ENCODE results near the gene DNM1L.
"Not testable (repeated sequence)": the region's sequence is repeated elsewhere in the genome, so short reads cannot be mapped to it uniquely, and the experiment has no call there.

The DNM1L gene

DNA sequence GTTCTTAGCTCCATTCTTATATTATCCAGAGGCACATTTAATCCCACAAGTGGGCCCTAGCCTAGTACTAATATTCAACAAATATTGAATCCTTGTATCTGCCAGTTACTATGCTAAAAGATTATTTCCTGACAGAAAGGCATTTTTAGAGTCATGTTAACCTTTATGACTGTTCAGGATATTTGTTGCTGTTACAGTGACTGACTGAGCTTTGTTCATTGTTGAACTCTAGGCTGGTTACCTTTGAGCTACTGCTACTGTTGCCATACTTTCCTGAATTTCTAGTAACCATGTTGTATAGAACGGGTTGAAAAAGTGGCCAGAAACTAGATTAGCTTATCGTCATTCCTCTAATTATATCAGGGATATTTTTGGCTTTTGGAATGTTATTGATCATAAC is 29.8 kb downstream of the DNM1L start:
- H3K4me2 ChIP-seq (ENCODE audit: low read length) = no peak overlapping the region
- no peaks in the 10 kb centered on the region for H3K4me1 ChIP-seq (ENCODE audit: low read length)
- H3K27ac ChIP-seq (ENCODE audit: low read length) = no peak overlapping the region
- no peak overlapping the region for H2AFZ ChIP-seq (ENCODE audit: low read depth, low read length)
- H3K9me3 ChIP-seq (ENCODE audit: insufficient read depth, low read length) = no peaks in the 10 kb centered on the region
- no peak overlapping the region for H3K9ac ChIP-seq (ENCODE audit: low read length)
- H3K36me3 ChIP-seq (replicated peaks; ENCODE audit: low read depth, low read length) = peaks cover 25% of the 10 kb centered on the region
- no peak overlapping the region for H3K4me3 ChIP-seq (ENCODE audit: low read length)
- no peaks in the 10 kb centered on the region for H4K20me1 ChIP-seq (ENCODE audit: insufficient read depth, low read length)
- no peaks in the 10 kb centered on the region for H3K79me2 ChIP-seq (ENCODE audit: low read length)
- TF ChIP-seq, protein P1, sequence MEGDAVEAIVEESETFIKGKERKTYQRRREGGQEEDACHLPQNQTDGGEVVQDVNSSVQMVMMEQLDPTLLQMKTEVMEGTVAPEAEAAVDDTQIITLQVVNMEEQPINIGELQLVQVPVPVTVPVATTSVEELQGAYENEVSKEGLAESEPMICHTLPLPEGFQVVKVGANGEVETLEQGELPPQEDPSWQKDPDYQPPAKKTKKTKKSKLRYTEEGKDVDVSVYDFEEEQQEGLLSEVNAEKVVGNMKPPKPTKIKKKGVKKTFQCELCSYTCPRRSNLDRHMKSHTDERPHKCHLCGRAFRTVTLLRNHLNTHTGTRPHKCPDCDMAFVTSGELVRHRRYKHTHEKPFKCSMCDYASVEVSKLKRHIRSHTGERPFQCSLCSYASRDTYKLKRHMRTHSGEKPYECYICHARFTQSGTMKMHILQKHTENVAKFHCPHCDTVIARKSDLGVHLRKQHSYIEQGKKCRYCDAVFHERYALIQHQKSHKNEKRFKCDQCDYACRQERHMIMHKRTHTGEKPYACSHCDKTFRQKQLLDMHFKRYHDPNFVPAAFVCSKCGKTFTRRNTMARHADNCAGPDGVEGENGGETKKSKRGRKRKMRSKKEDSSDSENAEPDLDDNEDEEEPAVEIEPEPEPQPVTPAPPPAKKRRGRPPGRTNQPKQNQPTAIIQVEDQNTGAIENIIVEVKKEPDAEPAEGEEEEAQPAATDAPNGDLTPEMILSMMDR (IDR thresholded peaks at IDR 0.05; ENCODE audit: low read depth, low read length) = no peak
- no peak for TF ChIP-seq EZH2phosphoT487 (IDR thresholded peaks at IDR 0.05; ENCODE audit: low read depth)
- no peaks in the 10 kb centered on the region for H3K27me3 ChIP-seq (ENCODE audit: low read depth, low read length)

DNA sequence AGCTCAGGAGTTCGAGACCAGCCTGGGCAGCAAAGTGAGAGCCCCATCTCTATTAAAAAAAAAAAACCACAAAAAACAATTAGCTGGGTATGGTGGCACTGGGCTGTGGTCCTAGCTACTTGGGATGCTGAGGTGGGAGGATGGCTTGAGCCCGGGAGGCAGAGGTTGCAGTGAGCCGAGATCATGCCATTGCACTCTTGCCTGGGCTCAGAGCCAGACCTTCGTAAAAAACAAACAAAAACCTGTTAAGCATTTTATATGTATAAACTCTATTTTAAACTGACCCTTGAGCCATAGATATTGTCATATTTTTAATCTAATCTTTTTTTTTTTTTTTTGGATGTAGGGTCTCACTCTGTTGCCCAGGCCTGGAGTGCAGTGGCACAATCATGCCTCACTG is 35.7 kb downstream of the DNM1L start:
- H3K4me1 ChIP-seq (ENCODE audit: low read length) = no peaks in the 10 kb centered on the region

GRCh38 chr12:32718926-32719325 is 39.8 kb downstream of the DNM1L start:
- Histone ChIP-seq H3K4me2 (ENCODE audit: low read length) (no peak overlapping the region), H3K4me3 (ENCODE audit: low read length) (no peak overlapping the region), H3K9me3 (ENCODE audit: insufficient read depth, low read length) (no peaks in the 10 kb centered on the region), H3K36me3 (replicated peaks; ENCODE audit: low read depth, low read length) (peaks cover 24% of the 10 kb centered on the region), H3K27me3 (ENCODE audit: low read depth, low read length) (no peaks in the 10 kb centered on the region), H3K9ac (ENCODE audit: low read length) (no peak overlapping the region), H3K27ac (ENCODE audit: low read length) (no peak overlapping the region), H4K20me1 (ENCODE audit: insufficient read depth, low read length) (no peaks in the 10 kb centered on the region; the same call in 1 of the 2 replicates), H2AFZ (ENCODE audit: low read depth, low read length) (no peak overlapping the region), H3K4me1 (ENCODE audit: low read length) (peaks cover 10% of the 10 kb centered on the region), H3K79me2 (ENCODE audit: low read length) (no peaks in the 10 kb centered on the region)
- TF ChIP-seq, protein P1 (IDR thresholded peaks at IDR 0.05; ENCODE audit: low read depth, low read length) = no peak
- TF ChIP-seq EZH2phosphoT487 (IDR thresholded peaks at IDR 0.05; ENCODE audit: low read depth) = no peak

More for the DNA sequence above, 35.7 kb downstream of the DNM1L start:
- Histone ChIP-seq H3K27me3 (ENCODE audit: low read depth, low read length) (no peaks in the 10 kb centered on the region), H3K4me3 (ENCODE audit: low read length) (no peak overlapping the region), H3K9ac (ENCODE audit: low read length) (no peak overlapping the region), H3K79me2 (ENCODE audit: low read length) (no peaks in the 10 kb centered on the region), H3K4me2 (ENCODE audit: low read length) (no peak overlapping the region), H3K36me3 (replicated peaks; ENCODE audit: low read depth, low read length) (peaks cover 26% of the 10 kb centered on the region), H3K27ac (ENCODE audit: low read length) (no peak overlapping the region), H3K9me3 (ENCODE audit: insufficient read depth, low read length) (no peaks in the 10 kb centered on the region), H4K20me1 (ENCODE audit: insufficient read depth, low read length) (no peaks in the 10 kb centered on the region), H2AFZ (ENCODE audit: low read depth, low read length) (no peak overlapping the region)
- TF ChIP-seq, protein P1 (IDR thresholded peaks at IDR 0.05; ENCODE audit: low read depth, low read length) = no peak
- no peak for TF ChIP-seq EZH2phosphoT487 (IDR thresholded peaks at IDR 0.05; ENCODE audit: low read depth)

- H3K27ac ChIP-seq (ENCODE audit: low read length); H3K9ac ChIP-seq (ENCODE audit: low read length); H3K4me3 ChIP-seq (ENCODE audit: low read length); H2AFZ ChIP-seq (ENCODE audit: low read depth, low read length); H3K9me3 ChIP-seq (ENCODE audit: insufficient read depth, low read length); H4K20me1 ChIP-seq (ENCODE audit: insufficient read depth, low read length); H3K4me2 ChIP-seq (ENCODE audit: low read length); H3K4me1 ChIP-seq (ENCODE audit: low read length); H3K79me2 ChIP-seq (ENCODE audit: low read length); H3K27me3 ChIP-seq (ENCODE audit: low read depth, low read length): not testable (repeated sequence)
- peaks cover 23% of the 10 kb centered on the region for H3K36me3 ChIP-seq (replicated peaks; ENCODE audit: low read depth, low read length)
These were observed 46.2 kb downstream of the DNM1L start for GRCh38 chr12:32725308-32725707.

GRCh38 chr12:32726286-32726685 is 47.2 kb downstream of the DNM1L start:
- Histone ChIP-seq H3K79me2 (ENCODE audit: low read length) (no peaks in the 10 kb centered on the region), H3K9ac (ENCODE audit: low read length) (no peak overlapping the region), H3K27ac (ENCODE audit: low read length) (no peak overlapping the region), H3K4me3 (ENCODE audit: low read length) (no peak overlapping the region), H3K9me3 (ENCODE audit: insufficient read depth, low read length) (no peaks in the 10 kb centered on the region), H3K36me3 (replicated peaks; ENCODE audit: low read depth, low read length) (peaks cover 18% of the 10 kb centered on the region), H3K4me1 (ENCODE audit: low read length) (no peaks in the 10 kb centered on the region), H3K27me3 (ENCODE audit: low read depth, low read length) (no peaks in the 10 kb centered on the region), H3K4me2 (ENCODE audit: low read length) (no peak overlapping the region), H4K20me1 (ENCODE audit: insufficient read depth, low read length) (no peaks in the 10 kb centered on the region; the same call in 1 of the 2 replicates), H2AFZ (ENCODE audit: low read depth, low read length) (no peak overlapping the region)
- no peak for TF ChIP-seq EZH2phosphoT487 (IDR thresholded peaks at IDR 0.05; ENCODE audit: low read depth)
- TF ChIP-seq, protein P1 (IDR thresholded peaks at IDR 0.05; ENCODE audit: low read depth, low read length) = no peak
